ENCODE data around the gene RAB20. TPM values are rescaled to one million over a fixed set of nuclear protein-coding genes. Genes with fewer than 3 reads are reported as not detected.
A peak's percentile ranks its signal among the peaks of the same experiment; 100 is the strongest.
"Not testable (repeated sequence)": the region's sequence is repeated elsewhere in the genome, so short reads cannot be mapped to it uniquely, and the experiment has no call there.

The RAB20 gene
- total and polyA plus RNA-seq, 10 of the 15 experiments (the other 5 are each of a cell fraction or from before 2014, with no cell fraction given): 0.48 to 33.1 (median 9.6) TPM

DNA sequence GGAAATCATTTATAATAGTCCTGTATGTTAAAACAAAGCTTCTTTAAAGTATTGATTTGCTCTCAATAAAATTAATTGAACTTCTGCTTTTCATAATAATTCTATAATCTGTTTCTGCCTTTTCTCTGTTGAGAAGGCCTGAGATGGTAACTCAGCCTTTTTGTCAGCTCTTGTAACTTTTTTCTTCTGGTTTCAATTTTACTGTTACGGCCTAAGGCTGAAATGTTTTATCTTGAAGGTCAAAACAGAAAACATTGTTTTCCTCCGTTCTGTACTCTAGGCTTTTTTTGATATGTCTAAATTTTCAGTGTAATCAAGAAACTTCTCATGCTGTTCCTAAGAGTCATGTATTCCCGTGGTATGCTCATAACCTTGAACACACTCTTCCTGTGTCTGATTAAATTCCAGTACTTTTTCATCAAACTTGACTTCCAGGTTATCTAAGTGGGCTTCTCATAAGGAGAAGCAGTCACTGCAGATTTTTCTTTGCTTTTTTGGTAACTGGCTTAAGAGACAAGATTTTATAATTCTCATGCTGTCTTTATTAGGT, 46.2 kb upstream of the RAB20 start:
- peak overlapping the region; percentile 79 for H2AFZ ChIP-seq (ENCODE audit: control insufficient read depth, low read depth, low read length)
- peak overlapping the region; percentile 61; the same call in 1 of the 2 replicates for H3K27ac ChIP-seq (ENCODE audit: control insufficient read depth, insufficient read depth)
- no peaks in the 10 kb centered on the region for H3K79me2 ChIP-seq (ENCODE audit: control insufficient read depth, insufficient read depth, low read length)
- intact Hi-C loops (cut with micrococcal nuclease; ENCODE audit: unreplicated experiment): no loop called here
- WGBS (ENCODE audit: insufficient coverage, insufficient replicate concordance, low lambda C conversion rate, missing lambda C conversion rate): 12% methylated on average over 3 of the region's 3 CpGs
- ChIA-PET CTCF (no interaction called here), SMC1A (ENCODE audit: uncharacterized antibody, unreplicated experiment) (interaction anchor here (1.0 to 1.7 kb wide), 4 partner anchors 11 to 100 kb away, joined by 3 to 9 read pairs (median 3); no protein-coding TSS in a partner anchor), RAD21 (ENCODE audit: unreplicated experiment) (interaction anchor here (1.6 kb wide), 1 partner anchor 14 kb away, joined by 8 read pairs; no protein-coding TSS in a partner anchor), POLR2A (interaction anchor here (1.0 to 1.7 kb wide), 3 partner anchors 9 to 11 kb away, joined by 3 to 4 read pairs (median 4); no protein-coding TSS in a partner anchor)
- no peaks in the 10 kb centered on the region for H4K20me1 ChIP-seq (ENCODE audit: control insufficient read depth, insufficient read depth)
- ATAC-seq (peak; percentile 43), DNase-seq (ENCODE audit: low read depth, low spot score) (no peak), FAIRE-seq (no peak)
- H3K4me2 ChIP-seq (ENCODE audit: control insufficient read depth, insufficient read depth): peak overlapping the region; percentile 7; the same call in 1 of the 2 replicates
- peaks cover 18% of the 10 kb centered on the region for H3K4me1 ChIP-seq (ENCODE audit: control insufficient read depth, insufficient read depth, low read length)
- H3K4me3 ChIP-seq: no peak overlapping the region
- H3K36me3 ChIP-seq (ENCODE audit: control insufficient read depth in 2 of 2, insufficient read depth in 2 of 2, low read length in 1 of 2): no peaks in the 10 kb centered on the region
- H3K9ac ChIP-seq (ENCODE audit: control insufficient read depth, insufficient read depth, low read length): no peak overlapping the region
- H3K27me3 ChIP-seq (replicated peaks in 1 of 2; ENCODE audit: control insufficient read depth in 2 of 2, insufficient read depth in 2 of 2, low read length in 1 of 2): no peaks in the 10 kb centered on the region
- peak; percentile 45 for TF ChIP-seq JUNB (IDR thresholded peaks at IDR 0.05)
- TF ChIP-seq FOS (IDR thresholded peaks at IDR 0.05; ENCODE audit: borderline replicate concordance, extremely low read depth, insufficient read length): no peak
- in situ Hi-C loops (cut with MboI): no loop called here
- no TSS peak for BruUV-seq (replicated peaks)
- no peaks in the 10 kb centered on the region for H3K9me3 ChIP-seq (replicated peaks; ENCODE audit: control insufficient read depth, insufficient read depth, low read length)

GRCh38 chr13:110606281-110606680, 44.8 kb upstream of the RAB20 start:
- H3K9ac ChIP-seq (ENCODE audit: control insufficient read depth, insufficient read depth, low read length); intact Hi-C loops (cut with micrococcal nuclease; ENCODE audit: unreplicated experiment); FAIRE-seq; in situ Hi-C loops (cut with MboI); H3K4me2 ChIP-seq (ENCODE audit: control insufficient read depth, insufficient read depth); SMC1A ChIA-PET (ENCODE audit: uncharacterized antibody, unreplicated experiment); H2AFZ ChIP-seq (ENCODE audit: control insufficient read depth, low read depth, low read length); H3K27me3 ChIP-seq (replicated peaks in 1 of 2; ENCODE audit: control insufficient read depth in 2 of 2, insufficient read depth in 2 of 2, low read length in 1 of 2); CTCF ChIA-PET; H3K27ac ChIP-seq (ENCODE audit: control insufficient read depth, insufficient read depth); H3K9me3 ChIP-seq (replicated peaks; ENCODE audit: control insufficient read depth, insufficient read depth, low read length); POLR2A ChIA-PET; H3K4me3 ChIP-seq; RAD21 ChIA-PET (ENCODE audit: unreplicated experiment); H3K79me2 ChIP-seq (ENCODE audit: control insufficient read depth, insufficient read depth, low read length); H3K36me3 ChIP-seq (ENCODE audit: control insufficient read depth in 2 of 2, insufficient read depth in 2 of 2, low read length in 1 of 2); BruUV-seq (replicated peaks); DNase-seq (ENCODE audit: low read depth, low spot score); H4K20me1 ChIP-seq (ENCODE audit: control insufficient read depth, insufficient read depth); ATAC-seq: not testable (repeated sequence)
- whole genome bisulfite sequencing (ENCODE audit: insufficient coverage, insufficient replicate concordance, low lambda C conversion rate, missing lambda C conversion rate): 88% methylated on average over 9 of the region's 33 CpGs
- peaks cover 12% of the 10 kb centered on the region for H3K4me1 ChIP-seq (ENCODE audit: control insufficient read depth, insufficient read depth, low read length)
